DMS 273 treated with DMSO at 0.1 percent for 48 hours (cell line): ENCODE measurements around the gene PPFIA4.

Experiments
- DNase-seq: peaks from one replicate; lab custom pipeline; 2025; lab: John Stamatoyannopoulos, UW

Gene PPFIA4

DNA sequence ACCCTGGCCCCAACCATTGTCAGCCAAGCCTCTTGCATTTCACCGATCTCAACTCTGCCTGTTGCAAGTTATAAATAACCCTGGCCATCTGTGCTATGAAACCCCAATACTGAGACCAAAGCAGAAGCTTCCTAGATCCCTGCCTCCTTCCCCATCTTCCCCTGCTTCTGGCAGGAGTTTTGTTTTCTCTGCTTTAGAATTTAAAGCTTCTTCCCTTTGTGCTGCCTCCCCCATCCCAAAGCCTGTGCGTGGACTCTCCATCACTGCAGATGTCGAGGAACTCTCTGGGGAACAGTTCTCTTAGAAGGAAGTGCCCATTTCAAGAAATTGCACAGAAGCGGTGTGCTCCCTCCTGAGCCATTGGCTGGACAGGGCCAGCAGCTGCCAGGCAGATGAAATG is 76.9 kb downstream of the PPFIA4 start:
- peak; percentile 56 for DNase-seq

DNA sequence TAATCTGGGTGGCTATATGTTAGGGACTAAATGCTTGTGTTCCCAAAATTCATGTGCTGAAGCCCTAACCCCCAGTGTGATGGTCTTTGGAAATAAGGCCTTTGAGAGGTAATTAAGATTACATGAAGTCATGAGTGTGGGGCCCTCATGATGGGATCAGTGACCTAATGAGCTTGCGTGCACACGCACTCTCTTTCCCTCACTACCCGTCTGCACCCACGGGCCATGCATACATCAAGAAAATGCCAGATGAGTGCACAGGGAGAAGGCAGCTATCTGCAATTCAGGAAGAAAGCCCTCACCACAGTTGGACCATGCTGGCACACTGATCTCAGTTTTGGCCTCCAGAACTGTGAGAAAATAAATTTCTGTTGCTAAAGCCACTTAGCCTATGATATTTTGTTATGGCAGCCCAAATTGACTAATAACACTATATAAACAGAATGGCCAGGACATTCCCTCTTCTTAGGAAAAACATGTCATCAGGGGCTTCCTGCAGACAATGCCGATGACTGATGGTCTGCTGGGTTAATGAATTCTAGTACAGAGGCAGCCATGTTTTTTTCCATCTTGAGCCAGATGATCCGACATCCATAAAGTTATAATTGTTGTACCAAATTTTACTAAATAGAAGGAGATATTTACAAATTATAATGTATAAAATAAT is 77.7 kb downstream of the PPFIA4 start:
- no peak for DNase-seq

DNA sequence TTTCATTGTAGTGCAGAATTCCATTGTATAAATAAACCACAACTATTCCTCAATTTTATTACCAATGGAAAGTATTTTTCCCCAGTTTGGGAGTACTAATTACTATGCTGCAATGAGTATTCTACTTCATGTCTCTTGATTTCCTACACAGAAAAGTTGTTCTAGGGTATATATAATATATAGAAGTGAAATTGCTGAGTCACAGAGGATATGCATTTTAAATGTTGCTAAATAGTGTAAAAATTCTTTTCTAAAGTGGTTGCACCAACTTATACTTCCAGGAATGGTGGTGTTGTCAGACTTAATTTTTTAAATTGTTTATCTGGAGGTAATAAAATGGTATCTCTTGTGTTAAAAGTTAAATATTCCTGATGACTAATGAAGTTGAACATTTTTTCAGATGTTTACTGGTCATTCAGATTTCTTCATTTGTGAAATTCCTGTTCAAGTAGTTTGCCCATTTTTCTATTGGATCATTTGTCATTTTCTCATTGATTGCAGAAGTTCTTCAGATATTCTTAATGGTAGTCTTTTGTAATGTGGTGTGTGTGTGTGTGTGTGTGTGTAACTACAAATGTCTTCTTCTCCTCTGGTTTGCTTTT is 78.6 kb downstream of the PPFIA4 start:
- DNase-seq: no peak

DNA sequence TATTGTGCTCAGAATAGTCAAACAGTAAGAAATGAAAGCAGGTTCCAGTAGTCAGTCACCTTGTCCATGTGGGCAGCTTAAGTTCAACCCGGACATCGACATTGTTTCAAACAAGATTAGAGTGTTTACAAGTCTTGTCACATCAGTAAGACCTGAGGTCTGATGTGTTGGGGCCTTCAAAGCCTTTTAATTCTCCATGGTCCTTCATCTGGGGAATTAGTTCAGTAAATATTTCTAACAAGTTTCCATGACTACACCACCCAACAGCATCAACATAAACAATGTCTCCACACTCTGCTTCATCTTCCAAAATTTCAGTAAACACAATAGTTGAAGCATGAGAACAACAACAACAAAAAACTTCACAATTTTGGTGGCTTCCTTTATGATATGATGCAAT is 86.2 kb downstream of the PPFIA4 start:
- no peak for DNase-seq

DNA sequence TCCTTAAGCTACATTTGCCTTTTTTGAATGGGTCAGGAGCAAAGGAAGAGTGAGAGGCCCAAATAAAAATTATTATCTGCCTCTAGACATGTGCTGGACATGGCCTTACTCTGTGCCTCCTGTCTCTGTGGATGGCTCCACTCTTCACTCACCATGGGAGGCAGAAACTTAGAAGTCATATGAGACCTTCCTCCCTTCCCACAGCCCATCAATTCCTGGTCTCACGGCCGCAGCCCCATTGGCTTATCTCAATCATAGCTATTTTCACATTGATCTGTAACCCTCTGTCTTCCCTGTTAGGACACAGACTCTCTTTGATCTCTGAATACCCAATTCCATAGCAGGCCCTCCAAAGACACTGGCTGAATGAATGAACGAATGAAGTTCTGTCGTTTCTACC is 87.0 kb downstream of the PPFIA4 start:
- no peak for DNase-seq

DNA sequence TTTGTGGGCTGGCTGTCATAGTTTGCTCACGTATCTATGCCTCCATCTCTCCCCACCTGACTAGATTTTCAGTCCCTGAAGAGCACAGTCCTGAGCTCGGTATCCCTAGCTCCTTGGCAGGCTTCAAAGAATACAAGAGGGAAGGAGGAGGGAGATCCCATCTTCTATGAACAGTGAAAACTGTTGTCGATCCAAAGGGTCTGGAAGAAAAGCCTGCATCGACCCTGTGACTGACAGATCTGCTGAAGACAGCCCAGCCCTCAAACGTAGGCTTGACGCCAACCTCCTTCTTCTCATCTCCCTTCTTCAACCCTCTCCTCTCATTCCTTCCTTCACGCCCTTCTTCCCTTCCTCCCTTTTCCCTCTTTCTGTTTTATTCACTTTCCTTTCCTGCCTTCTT is 87.9 kb downstream of the PPFIA4 start:
- no peak for DNase-seq

DNA sequence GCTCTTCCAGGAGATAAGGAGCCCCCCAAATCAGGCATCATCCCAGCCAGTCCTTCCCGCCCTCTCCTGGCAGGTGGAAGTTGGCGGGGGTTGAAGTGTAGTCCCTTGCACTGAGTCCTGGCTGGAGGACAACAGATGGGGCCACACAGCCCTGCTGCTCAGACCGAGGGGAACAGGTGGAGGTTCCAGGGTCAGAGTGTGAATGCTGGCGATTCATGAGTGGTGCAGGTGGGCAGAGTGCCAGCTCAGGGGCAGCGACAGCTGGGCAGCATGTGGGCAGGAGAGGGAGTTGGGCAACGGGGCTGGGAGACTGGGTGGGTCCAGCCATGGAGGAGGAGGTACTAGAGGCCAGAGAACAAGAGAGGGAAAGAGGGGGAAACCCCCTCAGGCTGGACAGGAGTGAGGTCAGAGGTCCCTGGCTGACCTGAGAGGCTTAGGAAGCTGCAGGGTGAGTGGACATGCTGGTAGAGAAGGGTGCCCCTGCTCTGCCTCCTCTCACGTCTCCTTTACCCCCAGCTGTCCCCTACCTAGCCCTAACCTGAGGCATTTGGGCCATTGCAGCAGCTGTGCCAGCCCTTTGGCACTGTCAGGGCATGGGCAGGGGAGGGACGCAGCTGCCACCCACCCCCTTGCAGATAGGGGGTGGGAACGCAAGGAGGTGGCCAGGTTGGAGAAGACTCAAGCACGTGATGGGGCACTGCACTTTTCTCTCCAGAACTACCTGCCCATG is 90.0 kb downstream of the PPFIA4 start:
- peak; percentile 92 for DNase-seq

DNA sequence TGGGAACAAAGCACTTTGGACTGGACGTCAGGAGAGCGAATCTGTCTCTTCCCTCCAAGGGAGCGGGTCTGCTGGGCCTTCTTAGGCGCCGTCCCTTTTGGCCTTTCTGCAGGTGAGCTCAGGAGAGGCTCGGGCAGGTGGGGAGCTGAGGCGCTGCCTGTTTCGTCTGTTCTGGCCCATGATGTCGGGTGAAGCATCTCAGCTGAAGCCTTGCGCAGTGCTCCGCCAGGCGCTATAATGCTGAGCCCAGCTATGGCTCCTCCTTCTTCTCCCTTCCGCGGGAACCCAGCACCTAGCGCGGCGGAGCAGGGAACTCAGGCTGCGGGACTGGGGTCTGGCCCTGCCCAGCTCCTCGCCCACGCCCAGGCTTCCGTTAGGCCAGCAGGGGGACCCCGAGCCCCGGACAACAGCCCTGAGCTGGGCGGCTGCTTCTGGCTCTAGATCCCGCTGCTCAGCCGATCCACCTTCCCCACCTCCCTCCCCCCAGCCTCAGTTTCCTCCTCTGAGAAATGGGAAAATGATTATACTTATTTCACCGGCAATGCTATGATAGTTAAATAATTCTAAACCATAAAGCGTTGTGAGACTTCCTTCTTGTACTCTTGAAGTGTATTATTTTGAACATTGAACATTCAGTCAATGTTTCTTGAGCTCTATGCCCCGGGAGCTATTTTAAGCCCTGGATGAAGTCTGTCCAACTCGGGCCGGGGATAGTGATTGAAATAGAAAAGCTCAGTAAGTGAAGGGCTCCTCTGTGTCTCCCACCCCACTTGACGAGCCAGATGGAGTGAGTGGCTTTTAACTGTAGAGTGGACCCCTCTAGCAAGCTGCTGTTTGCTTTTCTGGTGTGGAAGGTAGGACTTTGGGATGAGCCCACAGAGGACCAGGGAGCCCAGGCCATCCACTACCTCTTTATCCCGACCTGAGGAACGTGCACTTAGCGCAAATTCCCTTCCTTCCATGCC is 91.6 kb downstream of the PPFIA4 start:
- DNase-seq: peak; percentile 20

DNA sequence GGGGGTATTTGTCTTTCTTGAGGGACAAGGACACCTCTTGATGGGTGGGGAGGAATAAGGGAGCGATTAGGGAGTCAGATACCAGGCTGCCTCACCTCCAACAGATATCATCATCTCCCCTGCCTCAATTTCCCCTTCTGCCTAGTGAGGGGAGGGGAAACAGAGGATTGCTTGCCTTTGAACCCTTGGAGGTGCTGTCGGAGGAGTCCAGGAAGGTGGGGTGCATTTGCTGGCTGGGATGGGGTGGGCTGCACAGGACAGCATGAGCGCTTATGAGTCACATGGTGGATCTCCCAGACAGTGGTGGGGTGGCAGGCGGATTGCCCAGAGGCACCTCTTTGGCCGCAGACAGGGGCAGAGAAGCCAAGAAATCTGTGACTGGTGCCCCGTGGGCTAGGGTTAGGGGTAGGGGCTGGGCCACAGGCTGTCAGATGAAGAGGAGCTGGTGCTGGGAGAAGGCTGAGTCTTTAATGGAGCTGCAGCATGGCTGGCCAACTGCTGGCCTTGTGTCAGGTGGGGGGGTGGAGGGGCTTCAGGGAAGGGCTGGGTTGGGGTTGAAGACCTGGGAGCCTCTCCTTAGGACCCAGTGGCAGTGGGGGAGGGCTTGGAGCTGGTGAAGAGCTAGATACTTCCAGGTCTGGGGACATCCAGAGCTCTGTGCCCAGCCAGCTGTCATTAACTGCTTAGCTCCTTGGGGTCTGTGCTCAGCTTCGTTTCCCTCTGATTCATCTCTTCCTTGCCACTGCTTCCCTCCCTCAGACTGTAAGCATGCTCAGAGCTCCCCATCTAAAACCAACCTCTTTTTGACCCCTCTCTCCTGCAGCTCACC is 94.2 kb downstream of the PPFIA4 start:
- DNase-seq: no peak

DNA sequence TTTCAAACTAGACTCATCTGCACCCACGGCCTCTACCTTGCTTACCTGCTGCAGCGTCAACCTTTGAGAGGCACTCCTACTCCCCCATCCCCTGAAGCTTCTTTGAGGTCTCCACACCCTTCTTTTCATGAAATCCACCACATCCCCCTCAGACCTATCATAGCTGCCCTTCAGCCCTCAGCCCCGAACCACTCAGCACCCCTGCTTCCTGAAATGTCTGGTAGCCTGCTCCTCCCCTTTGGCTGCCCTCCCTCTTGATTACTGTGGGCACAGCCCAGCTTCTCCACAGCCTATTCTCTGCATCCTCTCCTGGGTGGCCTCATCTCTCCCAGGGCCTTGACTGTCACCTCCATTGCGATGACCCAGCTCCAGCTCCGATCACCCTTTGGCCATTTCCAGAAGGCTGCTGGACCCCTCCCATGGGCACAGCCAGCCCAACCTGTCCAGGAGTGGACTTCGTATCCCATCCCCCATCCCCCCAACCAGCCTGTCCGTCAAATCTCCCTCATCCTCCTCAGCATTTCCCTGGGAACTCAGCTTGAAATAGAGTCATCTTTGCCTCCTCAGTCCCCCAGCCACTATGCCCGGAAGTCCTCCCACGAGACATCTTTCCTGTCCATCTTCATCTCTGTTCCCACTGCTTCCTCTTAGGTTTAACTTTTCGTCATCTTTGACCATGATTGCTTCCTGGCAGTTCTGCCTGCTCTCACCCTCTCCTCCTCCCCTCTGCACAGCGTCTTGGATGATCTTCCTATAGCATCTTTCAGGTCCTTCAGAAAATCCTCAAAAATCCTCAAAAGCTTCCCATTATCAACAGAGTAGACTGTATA is 95.1 kb downstream of the PPFIA4 start:
- DNase-seq: no peak

DNA sequence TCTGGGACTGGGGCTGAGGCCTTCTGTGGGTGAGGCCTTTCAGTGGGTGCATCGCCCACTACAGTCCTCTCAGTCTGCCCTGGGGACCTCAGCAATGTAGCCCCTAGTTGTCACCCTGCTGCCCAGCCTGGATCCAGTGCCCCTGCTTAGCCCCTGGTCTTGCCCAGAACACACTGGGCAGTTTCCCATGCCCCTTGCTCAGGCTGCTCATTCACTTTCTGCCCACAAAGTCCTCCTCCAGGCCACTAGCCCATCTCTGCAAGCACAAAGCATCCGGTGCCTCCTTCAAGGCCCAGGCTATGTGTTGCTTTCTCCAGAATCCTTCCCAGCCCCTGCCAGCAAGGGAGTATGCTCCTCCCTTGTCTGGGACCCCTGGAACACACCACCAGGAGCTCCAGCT is 95.9 kb downstream of the PPFIA4 start:
- no peak for DNase-seq

DNA sequence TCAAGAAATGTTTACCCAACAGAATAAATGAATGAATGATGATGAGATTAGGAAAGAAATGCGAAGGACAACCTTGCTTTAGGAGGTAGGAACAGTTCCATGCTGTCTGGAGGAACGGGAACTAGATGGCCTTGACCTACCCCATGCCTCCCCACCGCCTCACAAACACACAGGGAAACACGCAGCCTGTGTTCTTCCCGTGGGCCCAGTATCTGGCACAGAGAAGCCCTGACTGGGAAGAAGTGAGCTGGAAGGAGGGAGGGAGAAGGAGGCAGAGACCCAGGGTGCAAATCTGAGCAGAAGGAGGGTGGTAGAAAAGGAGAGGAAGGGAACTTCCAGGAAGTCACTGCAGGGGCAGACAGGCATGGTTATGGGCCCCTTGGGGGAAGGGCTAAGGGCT is 97.7 kb downstream of the PPFIA4 start:
- DNase-seq: no peak

DNA sequence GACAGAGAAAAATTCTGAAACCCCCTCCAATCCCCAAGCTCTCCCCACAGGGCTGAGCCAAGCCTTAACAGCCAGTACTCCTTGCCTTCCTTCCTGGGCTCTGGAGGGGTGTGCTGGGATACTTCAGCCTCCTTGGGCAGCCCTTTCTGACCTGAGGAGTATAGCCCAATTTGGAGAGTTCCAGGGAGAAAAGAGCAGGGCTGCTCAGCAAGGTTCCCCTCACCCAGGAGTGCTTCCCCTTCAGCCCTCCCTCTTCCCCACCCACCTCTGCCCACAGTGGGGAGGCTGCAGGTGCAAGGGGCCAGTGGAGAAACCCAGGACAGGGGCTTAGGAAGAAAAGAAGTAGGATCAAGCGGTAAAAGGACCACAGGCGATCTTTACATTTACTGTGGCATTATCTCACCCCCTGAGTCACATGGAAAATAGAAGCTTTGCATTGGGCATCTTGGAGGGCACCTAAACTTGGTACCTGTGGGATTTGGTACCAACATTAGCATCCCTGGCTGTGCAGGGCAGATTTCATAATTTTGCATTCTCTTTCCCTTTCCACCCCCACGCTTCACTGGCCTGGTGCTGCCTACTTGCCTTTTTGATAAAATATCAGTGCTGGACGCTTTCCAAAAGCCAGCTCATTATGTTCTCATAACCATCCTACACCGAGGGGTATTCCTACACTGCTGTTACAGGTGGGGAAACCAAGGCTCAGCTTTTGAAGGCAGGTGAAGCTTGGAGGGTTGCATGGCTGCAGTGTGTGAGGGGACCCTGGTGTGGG is 98.4 kb downstream of the PPFIA4 start:
- DNase-seq: no peak

DNA sequence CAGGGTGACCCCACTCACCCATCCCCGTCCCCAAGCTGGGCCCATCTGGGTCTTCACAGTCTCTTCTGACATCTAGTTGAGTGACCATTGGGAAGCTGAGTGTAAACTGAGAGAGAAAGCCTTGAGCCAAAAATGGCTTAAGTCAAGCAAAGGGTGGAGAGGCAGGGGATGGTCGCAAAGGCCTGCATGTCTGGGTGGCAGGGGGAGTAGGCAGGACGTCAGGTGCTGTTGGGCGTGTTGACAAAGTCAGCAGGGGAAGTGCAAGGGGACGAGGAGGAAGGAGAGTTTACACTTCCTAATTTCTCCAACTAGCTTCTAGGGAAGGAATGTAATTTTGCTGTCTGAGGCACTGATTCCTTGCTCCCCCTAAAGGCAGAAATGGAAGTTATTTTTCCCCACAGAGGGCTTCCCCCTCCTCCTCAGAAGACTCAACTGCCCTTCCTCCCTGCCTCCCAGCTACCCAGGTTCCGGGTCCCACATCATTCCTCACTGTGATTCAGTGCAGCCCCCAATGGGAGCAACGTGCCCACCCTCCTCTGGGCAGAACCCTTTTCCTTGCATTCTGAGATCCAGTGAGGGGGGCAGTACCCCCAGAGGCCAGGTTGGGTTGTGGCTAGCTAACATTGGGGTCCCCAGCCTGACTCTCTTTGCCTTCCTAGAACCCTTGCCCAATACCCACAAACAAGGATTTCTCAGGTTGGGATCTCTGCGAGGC is 100.0 kb downstream of the PPFIA4 start:
- no peak for DNase-seq

DNA sequence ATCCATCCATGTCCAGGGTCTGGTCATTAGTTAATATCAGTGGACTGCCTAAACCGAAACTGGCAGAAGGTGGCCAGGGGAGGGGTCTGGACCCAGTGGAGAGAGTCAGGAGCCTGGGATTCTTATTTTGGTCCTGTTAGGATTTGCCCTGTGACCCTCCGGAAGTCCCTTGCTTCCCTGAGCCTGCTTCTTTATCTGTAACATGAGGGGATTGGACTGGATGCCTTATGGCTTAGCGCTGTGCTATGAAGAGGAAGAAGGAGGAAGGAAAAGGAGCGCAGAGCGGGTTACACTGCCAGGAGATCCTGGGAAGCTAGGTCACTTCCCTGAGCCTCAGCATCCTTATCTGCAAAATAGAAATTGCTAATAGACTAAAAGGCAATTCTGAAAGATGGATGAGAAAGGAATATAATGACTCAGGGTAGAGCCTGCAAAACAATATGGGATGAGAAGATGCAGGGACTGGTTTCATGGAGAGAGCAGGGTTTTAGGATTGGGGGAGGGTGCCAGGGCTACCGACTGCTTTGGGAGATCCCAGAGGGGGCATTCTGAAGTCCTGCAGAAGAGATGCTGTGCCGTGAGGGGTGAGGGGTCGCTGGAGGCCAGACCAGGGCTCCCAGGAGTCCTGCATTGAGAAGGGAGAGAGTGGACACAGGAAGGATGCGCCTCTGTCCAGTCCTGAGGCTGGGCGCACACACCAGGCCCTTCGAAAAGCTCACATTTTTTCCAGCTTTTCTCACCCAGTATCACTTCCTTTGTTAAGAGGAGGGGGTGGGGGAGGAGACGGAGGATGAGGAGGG is 100.8 kb downstream of the PPFIA4 start:
- DNase-seq: no peak

DNA sequence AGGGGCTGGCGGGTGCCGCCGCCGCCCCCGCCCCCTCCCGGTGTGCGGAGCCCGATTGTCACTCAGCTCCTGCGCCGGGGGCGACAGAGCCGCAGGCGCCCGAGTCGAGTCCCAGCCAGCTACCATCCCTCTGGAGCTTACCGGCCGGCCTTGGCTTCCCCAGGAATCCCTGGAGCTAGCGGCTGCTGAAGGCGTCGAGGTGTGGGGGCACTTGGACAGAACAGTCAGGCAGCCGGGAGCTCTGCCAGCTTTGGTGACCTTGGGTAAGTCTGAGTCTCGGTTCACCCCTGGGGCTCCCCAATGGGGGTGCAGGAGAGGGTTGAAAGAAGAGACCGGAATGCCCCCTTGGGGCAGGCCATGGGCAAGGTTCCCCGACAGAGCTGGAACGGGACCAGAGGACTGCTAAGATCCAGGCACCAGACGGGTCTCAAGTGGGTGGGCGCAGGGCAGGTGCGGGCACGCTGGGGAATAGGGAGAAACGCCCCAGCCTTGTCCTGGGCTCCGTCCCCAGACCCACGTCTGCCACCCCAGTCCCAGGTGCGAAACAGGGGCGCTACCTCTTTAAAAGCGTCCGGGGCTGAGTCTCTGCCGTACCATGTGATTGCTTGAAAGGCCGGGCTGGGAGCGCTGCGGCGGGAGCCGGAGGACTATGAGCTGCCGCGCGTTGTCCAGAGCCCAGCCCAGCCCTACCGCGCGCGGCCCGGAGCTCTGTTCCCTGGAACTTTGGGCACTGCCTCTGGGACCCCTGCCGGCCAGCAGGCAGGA is 101.6 kb downstream of the PPFIA4 start, which contains the start of gene ADORA1:
Gene ADORA1 (plus strand): TSS at position 61 of the 765 bp plus-strand sequence. CDS start 1,116 bp downstream, outside the sequence.
- DNase-seq: peak; percentile 16

DNA sequence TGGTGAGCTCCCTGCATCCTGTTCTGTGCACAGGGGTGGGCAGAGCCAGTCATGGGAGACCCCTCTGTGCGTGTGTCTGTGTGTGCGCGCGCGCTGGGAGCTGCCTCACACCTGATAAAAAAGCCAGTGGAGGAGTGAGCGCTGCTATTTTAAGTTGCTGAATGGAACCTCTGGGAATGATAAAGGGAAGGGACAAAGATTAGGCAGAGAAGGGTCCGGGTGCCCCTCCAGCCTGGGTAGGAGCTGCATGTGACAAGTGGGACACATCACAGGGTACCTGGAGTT is 102.1 kb downstream of the PPFIA4 start:
- no peak for DNase-seq
